Measurements from ENCODE around the gene NXPH1.

NXPH1 gene

DNA sequence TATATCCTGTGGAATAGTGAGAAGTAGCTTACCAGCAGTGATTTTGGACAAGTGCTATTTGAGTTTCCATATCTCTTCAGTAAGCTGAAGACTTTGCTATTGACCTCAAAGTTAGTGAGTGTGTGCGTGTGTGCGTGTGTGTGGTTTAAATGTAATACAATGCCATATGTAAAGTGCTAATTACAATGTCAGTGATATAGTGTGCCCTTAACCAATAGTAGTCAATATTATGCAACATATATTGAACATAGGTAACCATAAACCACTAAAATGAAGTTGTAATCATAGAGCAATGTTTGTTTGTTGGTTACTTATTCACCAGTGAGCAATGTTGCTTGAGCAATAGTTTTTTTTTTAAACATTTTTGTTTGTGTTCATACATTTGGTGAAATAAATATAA is 309.4 kb downstream of the NXPH1 start:
- Mint-ChIP-seq H3K4me1 (no peaks in the 10 kb centered on the region), H3K27me3 (ENCODE audit: low read depth) (no peaks in the 10 kb centered on the region), H3K27ac (no peak overlapping the region), H3K4me3 (no peak overlapping the region), H3K9me3 (peaks cover under 1% of the 10 kb centered on the region), H3K36me3 (ENCODE audit: low read depth) (no peaks in the 10 kb centered on the region)
- TF ChIP-seq, protein P1, sequence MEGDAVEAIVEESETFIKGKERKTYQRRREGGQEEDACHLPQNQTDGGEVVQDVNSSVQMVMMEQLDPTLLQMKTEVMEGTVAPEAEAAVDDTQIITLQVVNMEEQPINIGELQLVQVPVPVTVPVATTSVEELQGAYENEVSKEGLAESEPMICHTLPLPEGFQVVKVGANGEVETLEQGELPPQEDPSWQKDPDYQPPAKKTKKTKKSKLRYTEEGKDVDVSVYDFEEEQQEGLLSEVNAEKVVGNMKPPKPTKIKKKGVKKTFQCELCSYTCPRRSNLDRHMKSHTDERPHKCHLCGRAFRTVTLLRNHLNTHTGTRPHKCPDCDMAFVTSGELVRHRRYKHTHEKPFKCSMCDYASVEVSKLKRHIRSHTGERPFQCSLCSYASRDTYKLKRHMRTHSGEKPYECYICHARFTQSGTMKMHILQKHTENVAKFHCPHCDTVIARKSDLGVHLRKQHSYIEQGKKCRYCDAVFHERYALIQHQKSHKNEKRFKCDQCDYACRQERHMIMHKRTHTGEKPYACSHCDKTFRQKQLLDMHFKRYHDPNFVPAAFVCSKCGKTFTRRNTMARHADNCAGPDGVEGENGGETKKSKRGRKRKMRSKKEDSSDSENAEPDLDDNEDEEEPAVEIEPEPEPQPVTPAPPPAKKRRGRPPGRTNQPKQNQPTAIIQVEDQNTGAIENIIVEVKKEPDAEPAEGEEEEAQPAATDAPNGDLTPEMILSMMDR (IDR thresholded peaks at IDR 0.05; ENCODE audit: unreplicated experiment in 3 of 3): no peak

DNA sequence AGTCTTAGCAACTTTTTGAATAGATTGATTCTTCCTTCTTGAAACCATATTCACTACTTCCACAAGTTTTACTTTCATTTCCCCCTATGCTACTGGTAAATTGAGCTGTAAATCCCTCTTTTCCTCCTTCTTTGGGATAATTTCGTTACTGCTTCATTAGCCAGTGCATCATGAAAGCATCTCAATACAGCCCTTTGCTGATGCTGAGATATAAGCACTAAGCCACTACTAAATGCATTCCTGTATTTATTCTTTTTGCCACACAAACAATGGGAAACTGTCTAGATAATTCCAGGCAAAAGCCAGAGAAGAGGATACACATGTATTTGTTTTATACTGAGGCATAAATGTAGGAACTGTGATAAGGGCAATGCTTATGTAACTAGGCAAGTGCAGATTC is 313.9 kb downstream of the NXPH1 start:
- no peaks in the 10 kb centered on the region for H3K9me3 Mint-ChIP-seq
- no peaks in the 10 kb centered on the region for H3K4me1 Mint-ChIP-seq
- no peaks in the 10 kb centered on the region for H3K27me3 Mint-ChIP-seq (ENCODE audit: low read depth)
- no peak overlapping the region for H3K4me3 Mint-ChIP-seq
- no peak overlapping the region for H3K27ac Mint-ChIP-seq
- no peaks in the 10 kb centered on the region for H3K36me3 Mint-ChIP-seq (ENCODE audit: low read depth)
- TF ChIP-seq, protein P1 (IDR thresholded peaks at IDR 0.05; ENCODE audit: unreplicated experiment in 3 of 3): no peak

DNA sequence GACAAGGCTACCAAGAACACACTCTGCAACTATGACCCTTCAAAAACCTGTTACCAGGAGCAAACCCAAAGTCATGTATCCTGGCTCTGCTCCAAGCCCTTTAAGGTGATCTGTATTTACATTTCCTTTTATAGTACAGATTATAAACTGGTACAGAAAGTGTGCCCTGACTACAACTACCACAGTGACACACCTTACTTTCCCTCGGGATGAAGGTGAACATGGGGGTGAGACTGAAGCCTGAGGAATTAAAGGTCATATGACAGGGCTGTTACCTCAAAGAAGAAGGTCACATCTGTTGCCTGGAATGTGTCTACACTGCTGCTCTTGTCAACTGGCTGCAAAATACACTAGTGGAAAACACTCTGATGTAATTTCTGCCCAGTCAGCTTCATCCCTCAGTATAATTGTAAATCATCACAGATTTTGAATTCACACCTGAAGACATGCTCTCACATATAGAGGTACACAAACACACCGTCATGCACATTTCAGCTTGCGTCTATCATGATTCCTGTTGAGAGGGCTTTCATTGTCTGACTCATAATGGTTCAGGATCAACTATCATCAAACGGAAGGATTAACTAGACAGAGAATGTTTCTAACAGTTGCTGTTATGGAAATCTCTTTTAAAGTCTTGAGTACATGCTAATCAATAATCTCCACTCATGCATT is 318.3 kb downstream of the NXPH1 start:
- Mint-ChIP-seq H3K4me3 (no peak overlapping the region), H3K27me3 (ENCODE audit: low read depth) (no peaks in the 10 kb centered on the region), H3K4me1 (no peaks in the 10 kb centered on the region), H3K36me3 (ENCODE audit: low read depth) (no peaks in the 10 kb centered on the region), H3K27ac (no peak overlapping the region), H3K9me3 (no peaks in the 10 kb centered on the region)
- TF ChIP-seq, protein P1 (IDR thresholded peaks at IDR 0.05; ENCODE audit: unreplicated experiment in 3 of 3): no peak

DNA sequence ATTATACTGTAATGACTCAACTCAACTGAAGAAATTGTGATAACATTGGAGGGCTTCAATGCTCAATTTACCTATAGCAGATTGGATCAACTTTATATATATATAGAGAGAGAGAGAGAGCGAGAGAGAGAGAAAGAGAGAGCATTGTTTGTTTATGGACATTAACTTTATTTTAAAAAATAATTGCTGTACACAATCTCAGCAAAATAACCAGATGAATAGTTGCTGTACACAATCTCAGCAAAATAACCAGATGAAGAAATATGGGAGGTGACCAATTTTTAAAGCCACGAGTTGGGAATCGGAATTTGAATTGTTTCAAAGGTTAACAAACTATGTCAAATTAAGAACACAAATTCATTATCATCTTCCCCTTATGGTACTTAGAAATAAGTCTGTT is 319.9 kb downstream of the NXPH1 start:
- Mint-ChIP-seq H3K4me3 (no peak overlapping the region), H3K27ac (no peak overlapping the region), H3K27me3 (ENCODE audit: low read depth) (no peaks in the 10 kb centered on the region), H3K4me1 (no peaks in the 10 kb centered on the region), H3K36me3 (ENCODE audit: low read depth) (no peaks in the 10 kb centered on the region), H3K9me3 (no peaks in the 10 kb centered on the region)
- TF ChIP-seq, protein P1 (IDR thresholded peaks at IDR 0.05; ENCODE audit: unreplicated experiment in 3 of 3): no peak

DNA sequence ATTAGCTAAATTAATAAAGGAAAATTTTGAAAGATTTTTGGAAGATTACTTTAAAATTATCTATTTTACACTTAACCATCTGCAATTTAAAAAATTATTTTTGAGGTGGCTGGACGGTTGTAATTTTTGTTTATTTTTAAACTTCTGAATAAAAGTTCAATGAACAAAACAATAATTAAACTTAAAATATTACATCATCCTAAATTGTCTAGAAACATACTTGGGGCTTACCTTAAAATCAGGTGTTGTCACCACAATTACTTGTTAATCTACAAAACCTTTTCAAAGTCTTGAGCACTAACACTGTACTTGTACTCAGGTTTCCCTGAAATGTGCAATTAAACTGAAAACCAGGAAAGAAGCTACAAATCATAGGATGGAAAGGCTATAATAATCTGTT is 328.3 kb downstream of the NXPH1 start:
- Mint-ChIP-seq H3K36me3 (ENCODE audit: low read depth) (no peaks in the 10 kb centered on the region), H3K27ac (no peak overlapping the region), H3K9me3 (no peaks in the 10 kb centered on the region), H3K4me3 (no peak overlapping the region), H3K4me1 (no peaks in the 10 kb centered on the region), H3K27me3 (ENCODE audit: low read depth) (no peaks in the 10 kb centered on the region)
- TF ChIP-seq, protein P1 (IDR thresholded peaks at IDR 0.05; ENCODE audit: unreplicated experiment in 3 of 3): no peak

DNA sequence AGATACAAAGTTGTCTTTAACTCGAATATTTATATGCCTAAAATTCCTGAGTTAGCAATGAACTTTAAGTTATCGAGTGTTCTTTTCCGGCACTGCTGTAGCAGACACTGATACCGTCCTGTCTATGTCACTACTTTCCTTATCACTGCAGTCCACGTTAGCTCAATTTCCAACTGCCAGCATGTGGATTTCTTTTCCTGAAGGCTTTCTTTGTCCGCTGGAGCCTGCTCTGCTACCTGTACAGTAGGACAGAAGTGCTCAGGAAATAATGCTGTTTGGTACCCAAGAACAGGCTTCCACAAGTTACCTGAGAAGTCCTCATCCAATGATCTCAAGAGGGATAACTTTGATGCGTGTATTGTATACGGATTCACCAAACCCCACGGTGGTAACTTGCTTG is 329.4 kb downstream of the NXPH1 start:
- Mint-ChIP-seq H3K36me3 (ENCODE audit: low read depth) (no peaks in the 10 kb centered on the region), H3K27me3 (ENCODE audit: low read depth) (no peaks in the 10 kb centered on the region), H3K4me1 (no peaks in the 10 kb centered on the region), H3K27ac (no peak overlapping the region), H3K9me3 (no peaks in the 10 kb centered on the region), H3K4me3 (no peak overlapping the region)
- TF ChIP-seq, protein P1 (IDR thresholded peaks at IDR 0.05; ENCODE audit: unreplicated experiment in 3 of 3): no peak

Data from nephron (organoid).